A673 (cell line): Measurements from ENCODE around the gene ARHGEF19. TPM values are rescaled to one million over a fixed set of nuclear protein-coding genes. Genes with fewer than 3 reads are reported as not detected.
A peak's percentile ranks its signal among the peaks of the same experiment; 100 is the strongest.

ENCODE experiments used
- BruUV-seq: library from RNA; stranded (reverse); fragments of 400-500 nt; replicated peaks from 2 replicates; lab custom pipeline; 2021; lab: Mats Ljungman, UMichigan
- CTCF ChIA-PET: fragments of 300-600 bp; sonication (Branson Sonifier 250); formaldehyde crosslinking; loops from one replicate; lab custom pipeline; 2022; ENCODE audit warnings: antibody characterized with exemption; lab: Charles Lee
- POLR2A ChIA-PET: fragments of 300-600 bp; sonication (Branson Sonifier 250); formaldehyde crosslinking; loops from one replicate; lab custom pipeline; 2022; ENCODE audit warnings: antibody characterized with exemption; ENCODE audit not compliant: low non-redundant PET; lab: Charles Lee
- DNase-seq: peaks from one replicate; pipeline ENCODE4 v3.0.0-alpha.2; 2015; ENCODE audit warnings: low spot score
- H3K27ac ChIP-seq: fragments of 200-600 bp; sonication (generic); 2 replicates; pipeline ENCODE4 v1.5.1; 2016; ENCODE audit warnings: mixed run types, low read depth, mild to moderate bottlenecking, mixed read lengths, antibody characterized with exemption, low read length; ENCODE audit not compliant: poor library complexity, severe bottlenecking
- H3K27me3 ChIP-seq: fragments of 200-600 bp; sonication (generic); replicated peaks from 2 replicates; pipeline ENCODE4 v1.6.1; 2017; ENCODE audit warnings: mixed run types, low read depth, mild to moderate bottlenecking, mixed read lengths, antibody characterized with exemption, low read length; ENCODE audit not compliant: insufficient read depth, poor library complexity
- H3K36me3 ChIP-seq: fragments of 200-600 bp; sonication (generic); 2 replicates; pipeline ENCODE4 v1.6.1; 2016; ENCODE audit warnings: mixed run types, mild to moderate bottlenecking, mixed read lengths, antibody characterized with exemption, low read length; ENCODE audit not compliant: insufficient read depth, poor library complexity, severe bottlenecking
- H3K4me1 ChIP-seq: fragments of 200-600 bp; sonication (generic); 2 replicates; pipeline ENCODE4 v1.6.1; 2017; ENCODE audit warnings: mixed run types, mild to moderate bottlenecking, mixed read lengths, antibody characterized with exemption, low read length; ENCODE audit not compliant: insufficient read depth, poor library complexity, severe bottlenecking
- H3K4me3 ChIP-seq: fragments of 200-600 bp; sonication (generic); 2 replicates; pipeline ENCODE4 v1.5.1; 2016; ENCODE audit warnings: low read depth, mixed run types, mild to moderate bottlenecking, mixed read lengths, low read length; ENCODE audit not compliant: poor library complexity, severe bottlenecking
- H3K9me3 ChIP-seq: fragments of 200-600 bp; sonication (generic); 2 replicates; pipeline ENCODE4 v1.6.1; 2016; ENCODE audit warnings: mixed run types, low read depth, mild to moderate bottlenecking, mixed read lengths, antibody characterized with exemption, low read length; ENCODE audit not compliant: poor library complexity, severe bottlenecking
- EZH2 ChIP-seq: fragments of 200-600 bp; sonication (generic); IDR thresholded peaks from 2 replicates; pipeline ENCODE4 v1.6.1; 2017; ENCODE audit warnings: borderline replicate concordance, low read depth, mild to moderate bottlenecking, mixed read lengths, antibody characterized with exemption, low read length; ENCODE audit not compliant: poor library complexity, severe bottlenecking
- intact Hi-C: fragments of 100-400 bp; cut with micrococcal nuclease; formaldehyde crosslinking; loops from one replicate; pipeline ENCODE4 v1.10.0; 2022; ENCODE audit not compliant: unreplicated experiment
- total RNA-seq: library from RNA; stranded (reverse); gene quantifications from 2 replicates; pipeline ENCODE4 v1.2.3, GENCODE V29; 2021
- TF ChIP-seq, protein P1 (sequence below): fragments of 300-800, 200-600 bp; sonication (generic); conservative IDR thresholded peaks from 2 replicates; pipeline ENCODE4 v1.5.1; 2017; ENCODE audit warnings: low read depth, mild to moderate bottlenecking, antibody characterized with exemption, low read length, moderate library complexity, mixed read lengths

ARHGEF19 gene
- total RNA-seq, 1 experiment from 2014 or later = 5.2 TPM

GRCh38 chr1:16167331-16168143 is 44.9 kb downstream of the ARHGEF19 start:
- Histone ChIP-seq H3K27me3 (no peaks in the 10 kb centered on the region), H3K9me3 (no peaks in the 10 kb centered on the region), H3K27ac (peak overlapping the region; percentile 60), H3K36me3 (no peaks in the 10 kb centered on the region), H3K4me3 (peak overlapping the region; percentile 56), H3K4me1 (peaks cover 20% of the 10 kb centered on the region)
- DNase-seq = peak; percentile 85
- TF ChIP-seq EZH2 = no peak
- TF ChIP-seq, protein P1, sequence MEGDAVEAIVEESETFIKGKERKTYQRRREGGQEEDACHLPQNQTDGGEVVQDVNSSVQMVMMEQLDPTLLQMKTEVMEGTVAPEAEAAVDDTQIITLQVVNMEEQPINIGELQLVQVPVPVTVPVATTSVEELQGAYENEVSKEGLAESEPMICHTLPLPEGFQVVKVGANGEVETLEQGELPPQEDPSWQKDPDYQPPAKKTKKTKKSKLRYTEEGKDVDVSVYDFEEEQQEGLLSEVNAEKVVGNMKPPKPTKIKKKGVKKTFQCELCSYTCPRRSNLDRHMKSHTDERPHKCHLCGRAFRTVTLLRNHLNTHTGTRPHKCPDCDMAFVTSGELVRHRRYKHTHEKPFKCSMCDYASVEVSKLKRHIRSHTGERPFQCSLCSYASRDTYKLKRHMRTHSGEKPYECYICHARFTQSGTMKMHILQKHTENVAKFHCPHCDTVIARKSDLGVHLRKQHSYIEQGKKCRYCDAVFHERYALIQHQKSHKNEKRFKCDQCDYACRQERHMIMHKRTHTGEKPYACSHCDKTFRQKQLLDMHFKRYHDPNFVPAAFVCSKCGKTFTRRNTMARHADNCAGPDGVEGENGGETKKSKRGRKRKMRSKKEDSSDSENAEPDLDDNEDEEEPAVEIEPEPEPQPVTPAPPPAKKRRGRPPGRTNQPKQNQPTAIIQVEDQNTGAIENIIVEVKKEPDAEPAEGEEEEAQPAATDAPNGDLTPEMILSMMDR = no peak
- no TSS peak for BruUV-seq
- intact Hi-C loops = no loop called here
- CTCF ChIA-PET = no interaction called here
- POLR2A ChIA-PET = no interaction called here

DNA sequence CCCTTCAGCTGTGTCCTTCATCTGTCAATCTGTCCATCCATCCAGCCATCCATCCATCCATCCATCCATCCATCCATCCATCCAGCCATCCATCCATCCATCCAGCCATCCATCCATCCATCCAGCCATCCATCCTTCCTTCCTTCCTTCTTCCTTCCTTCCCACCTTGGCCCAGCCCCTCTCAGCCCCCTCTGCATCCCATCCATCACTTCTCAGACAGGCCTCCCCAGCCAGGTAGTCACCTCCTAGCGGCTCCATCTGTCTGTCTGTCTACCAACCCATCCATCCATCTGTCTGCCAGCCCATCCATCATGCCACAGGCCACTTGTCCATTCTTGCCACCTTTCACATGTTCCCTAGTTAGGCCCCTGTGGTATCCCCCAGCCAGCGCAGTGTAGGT is 46.3 kb downstream of the ARHGEF19 start:
- Histone ChIP-seq H3K27ac (no peak overlapping the region), H3K4me3 (no peak overlapping the region), H3K27me3 (no peaks in the 10 kb centered on the region), H3K36me3 (no peaks in the 10 kb centered on the region), H3K4me1 (peaks cover 28% of the 10 kb centered on the region), H3K9me3 (no peaks in the 10 kb centered on the region)
- ChIA-PET CTCF (no interaction called here), POLR2A (no interaction called here)
- BruUV-seq = no TSS peak
- intact Hi-C loops = no loop called here
- TF ChIP-seq, protein P1 = no peak
- no peak for TF ChIP-seq EZH2
- DNase-seq = no peak

- intact Hi-C loops = no loop called here
- no peaks in the 10 kb centered on the region for H3K9me3 ChIP-seq
- TF ChIP-seq, protein P1 = no peak
- no peak for TF ChIP-seq EZH2
- no peaks in the 10 kb centered on the region for H3K36me3 ChIP-seq
- H3K27ac ChIP-seq = peak overlapping the region; percentile 15
- peaks cover 28% of the 10 kb centered on the region for H3K4me1 ChIP-seq
- ChIA-PET CTCF (no interaction called here), POLR2A (no interaction called here)
- no peak overlapping the region for H3K4me3 ChIP-seq
- H3K27me3 ChIP-seq = no peaks in the 10 kb centered on the region
- no TSS peak for BruUV-seq
- no peak for DNase-seq
Observed at GRCh38 chr1:16165548-16165947, 46.9 kb downstream of the ARHGEF19 start.
